Panc1 (cell line): ENCODE data around the gene COL1A1. TPM values are rescaled to one million over a fixed set of nuclear protein-coding genes. Genes with fewer than 3 reads are reported as not detected.

ENCODE experiments used
- ATAC-seq: fragments of 200-7000 bp; cut with Tn5 transposase; 2 replicates; pipeline ENCODE4 v1.9.1; 2020; ENCODE audit warnings: mild to moderate bottlenecking, moderate library complexity
- BruUV-seq: library from RNA; stranded (reverse); fragments of 400-500 nt; replicated peaks from 2 replicates; lab custom pipeline; 2021; lab: Mats Ljungman, UMichigan
- CTCF ChIA-PET: fragments of 300-600 bp; sonication (Branson Sonifier 250); formaldehyde crosslinking; loops from one replicate; lab custom pipeline; 2022; ENCODE audit warnings: antibody characterized with exemption; lab: Charles Lee
- POLR2A ChIA-PET: fragments of 300-600 bp; sonication (Branson Sonifier 250); formaldehyde crosslinking; loops from one replicate; lab custom pipeline; 2022; ENCODE audit warnings: antibody characterized with exemption; lab: Charles Lee
- DNase-seq: peaks from one replicate; pipeline ENCODE4 v3.0.0-alpha.2; 2010; ENCODE audit warnings: low read depth, low spot score
- H3K27ac ChIP-seq: 2 replicates; pipeline ENCODE4 v1.5.1; 2011; ENCODE audit warnings: mild to moderate bottlenecking, low read length, inconsistent platforms
- H3K27me3 ChIP-seq: fragments of 200-500 bp; sonication (Bioruptor generic); 2 replicates; pipeline ENCODE4 v1.6.0; 2014; ENCODE audit warnings: low read length, inconsistent platforms; ENCODE audit not compliant: control insufficient read depth, insufficient read depth
- H3K36me3 ChIP-seq: fragments of 200-500 bp; sonication (Bioruptor generic); 2 replicates; pipeline ENCODE4 v1.5.1; 2014; ENCODE audit warnings: inconsistent platforms, mild to moderate bottlenecking, low read length, moderate library complexity; ENCODE audit not compliant: control insufficient read depth, insufficient read depth
- H3K4me1 ChIP-seq: 2 replicates; pipeline ENCODE4 v1.5.1; 2011; ENCODE audit warnings: inconsistent platforms, mild to moderate bottlenecking, low read length, moderate library complexity; ENCODE audit not compliant: control insufficient read depth, insufficient read depth
- H3K4me3 ChIP-seq, 2 experiments: 2 replicates each; pipeline ENCODE4 v1.5.1; 2011 to 2012; ENCODE audit warnings: low read depth in 2 of 2, low read length in 2 of 2, mild to moderate bottlenecking in 2 of 2, inconsistent platforms in 1 of 2, moderate library complexity in 1 of 2
- H3K9me3 ChIP-seq: fragments of 200-500 bp; sonication (Bioruptor generic); 2 replicates; pipeline ENCODE4 v1.5.1; 2014; ENCODE audit warnings: low read depth, mild to moderate bottlenecking, inconsistent platforms, low read length, moderate library complexity; ENCODE audit not compliant: control insufficient read depth, insufficient read depth
- POLR2AphosphoS5 ChIP-seq: IDR thresholded peaks from 2 replicates; pipeline ENCODE4 v1.6.1; 2012; ENCODE audit warnings: mild to moderate bottlenecking, low read depth, low read length, moderate library complexity
- SIN3A ChIP-seq: IDR thresholded peaks from 2 replicates; pipeline ENCODE4 v1.6.1; 2012; ENCODE audit warnings: low read depth, mild to moderate bottlenecking, low read length, moderate library complexity, borderline replicate concordance; ENCODE audit not compliant: insufficient read depth
- TCF7L2 ChIP-seq: IDR thresholded peaks from 2 replicates; pipeline ENCODE4 v1.6.1; 2011; ENCODE audit warnings: mild to moderate bottlenecking, low read depth, low read length, inconsistent platforms
- in situ Hi-C: cut with HindIII; loops from 2 replicates; pipeline ENCODE4 v1.10.0; 2016; ENCODE audit warnings: low sequenced_read_pairs, low pct_unique_long_range_greater_than_20kb
- intact Hi-C: fragments of 100-400 bp; cut with micrococcal nuclease; formaldehyde crosslinking; loops from one replicate; pipeline ENCODE4 v1.10.0; 2022; ENCODE audit not compliant: unreplicated experiment
- total RNA-seq: library from RNA; stranded (reverse); gene quantifications from one replicate; pipeline ENCODE4 v1.2.1, GENCODE V29; 2021; ENCODE audit not compliant: unreplicated experiment
- TF ChIP-seq, protein P1 (sequence below): fragments of 450-650 bp; IDR thresholded peaks from 2 replicates; pipeline ENCODE4 v1.5.1; 2017; ENCODE audit warnings: mild to moderate bottlenecking
- TF ChIP-seq, protein P2 (sequence below), 2 experiments: IDR thresholded peaks; 2 replicates each; pipeline ENCODE4 v1.6.1; 2011 to 2012; ENCODE audit warnings: low read depth in 2 of 2, control low read depth in 1 of 2, low read length in 1 of 2, mild to moderate bottlenecking in 1 of 2, moderate library complexity in 1 of 2; ENCODE audit not compliant: insufficient read depth in 1 of 2

COL1A1 gene
- total RNA-seq, 1 experiment from 2014 or later, result 52.7 TPM

DNA sequence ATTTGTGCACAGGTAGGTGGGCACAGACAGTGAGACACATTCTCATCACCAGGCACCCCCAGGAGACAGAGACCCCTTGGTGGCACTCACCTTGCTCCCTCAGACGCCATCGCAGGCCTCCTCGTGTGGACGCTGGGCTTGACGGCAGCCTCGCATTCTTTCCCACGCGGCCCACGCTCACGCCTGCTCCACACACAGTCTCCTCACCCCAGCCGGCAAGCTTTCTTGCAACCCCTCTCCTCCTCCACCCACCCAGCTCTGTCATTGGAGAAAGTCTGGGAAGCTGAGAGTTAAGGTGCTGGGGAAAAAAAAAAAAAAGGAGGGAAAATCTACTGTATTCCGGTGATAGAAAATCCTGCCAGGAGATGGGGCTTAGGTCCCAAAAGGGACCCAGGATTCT lies 20.8 kb downstream of the COL1A1 start:
- DNase-seq (no peak), ATAC-seq (no peak)
- BruUV-seq, result no TSS peak
- H3K4me3 ChIP-seq, result no peak overlapping the region
- peaks cover 40% of the 10 kb centered on the region for H3K4me1 ChIP-seq
- intact Hi-C loops, result no loop called here
- H3K27me3 ChIP-seq, result no peaks in the 10 kb centered on the region
- H3K9me3 ChIP-seq, result no peaks in the 10 kb centered on the region
- POLR2A ChIA-PET, result no interaction called here
- in situ Hi-C loops, result no loop called here
- TF ChIP-seq, protein P1, sequence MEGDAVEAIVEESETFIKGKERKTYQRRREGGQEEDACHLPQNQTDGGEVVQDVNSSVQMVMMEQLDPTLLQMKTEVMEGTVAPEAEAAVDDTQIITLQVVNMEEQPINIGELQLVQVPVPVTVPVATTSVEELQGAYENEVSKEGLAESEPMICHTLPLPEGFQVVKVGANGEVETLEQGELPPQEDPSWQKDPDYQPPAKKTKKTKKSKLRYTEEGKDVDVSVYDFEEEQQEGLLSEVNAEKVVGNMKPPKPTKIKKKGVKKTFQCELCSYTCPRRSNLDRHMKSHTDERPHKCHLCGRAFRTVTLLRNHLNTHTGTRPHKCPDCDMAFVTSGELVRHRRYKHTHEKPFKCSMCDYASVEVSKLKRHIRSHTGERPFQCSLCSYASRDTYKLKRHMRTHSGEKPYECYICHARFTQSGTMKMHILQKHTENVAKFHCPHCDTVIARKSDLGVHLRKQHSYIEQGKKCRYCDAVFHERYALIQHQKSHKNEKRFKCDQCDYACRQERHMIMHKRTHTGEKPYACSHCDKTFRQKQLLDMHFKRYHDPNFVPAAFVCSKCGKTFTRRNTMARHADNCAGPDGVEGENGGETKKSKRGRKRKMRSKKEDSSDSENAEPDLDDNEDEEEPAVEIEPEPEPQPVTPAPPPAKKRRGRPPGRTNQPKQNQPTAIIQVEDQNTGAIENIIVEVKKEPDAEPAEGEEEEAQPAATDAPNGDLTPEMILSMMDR, result no peak
- TF ChIP-seq SIN3A (no peak), POLR2AphosphoS5 (no peak), TCF7L2 (no peak)
- TF ChIP-seq, protein P2, sequence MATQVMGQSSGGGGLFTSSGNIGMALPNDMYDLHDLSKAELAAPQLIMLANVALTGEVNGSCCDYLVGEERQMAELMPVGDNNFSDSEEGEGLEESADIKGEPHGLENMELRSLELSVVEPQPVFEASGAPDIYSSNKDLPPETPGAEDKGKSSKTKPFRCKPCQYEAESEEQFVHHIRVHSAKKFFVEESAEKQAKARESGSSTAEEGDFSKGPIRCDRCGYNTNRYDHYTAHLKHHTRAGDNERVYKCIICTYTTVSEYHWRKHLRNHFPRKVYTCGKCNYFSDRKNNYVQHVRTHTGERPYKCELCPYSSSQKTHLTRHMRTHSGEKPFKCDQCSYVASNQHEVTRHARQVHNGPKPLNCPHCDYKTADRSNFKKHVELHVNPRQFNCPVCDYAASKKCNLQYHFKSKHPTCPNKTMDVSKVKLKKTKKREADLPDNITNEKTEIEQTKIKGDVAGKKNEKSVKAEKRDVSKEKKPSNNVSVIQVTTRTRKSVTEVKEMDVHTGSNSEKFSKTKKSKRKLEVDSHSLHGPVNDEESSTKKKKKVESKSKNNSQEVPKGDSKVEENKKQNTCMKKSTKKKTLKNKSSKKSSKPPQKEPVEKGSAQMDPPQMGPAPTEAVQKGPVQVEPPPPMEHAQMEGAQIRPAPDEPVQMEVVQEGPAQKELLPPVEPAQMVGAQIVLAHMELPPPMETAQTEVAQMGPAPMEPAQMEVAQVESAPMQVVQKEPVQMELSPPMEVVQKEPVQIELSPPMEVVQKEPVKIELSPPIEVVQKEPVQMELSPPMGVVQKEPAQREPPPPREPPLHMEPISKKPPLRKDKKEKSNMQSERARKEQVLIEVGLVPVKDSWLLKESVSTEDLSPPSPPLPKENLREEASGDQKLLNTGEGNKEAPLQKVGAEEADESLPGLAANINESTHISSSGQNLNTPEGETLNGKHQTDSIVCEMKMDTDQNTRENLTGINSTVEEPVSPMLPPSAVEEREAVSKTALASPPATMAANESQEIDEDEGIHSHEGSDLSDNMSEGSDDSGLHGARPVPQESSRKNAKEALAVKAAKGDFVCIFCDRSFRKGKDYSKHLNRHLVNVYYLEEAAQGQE (IDR thresholded peaks at IDR 0.05; ENCODE audit: insufficient read depth in 1 of 2, low read depth in 2 of 2, low read length in 1 of 2), result no peak
- CTCF ChIA-PET, result no interaction called here
- H3K36me3 ChIP-seq, result no peaks in the 10 kb centered on the region
- no peak overlapping the region for H3K27ac ChIP-seq

DNA sequence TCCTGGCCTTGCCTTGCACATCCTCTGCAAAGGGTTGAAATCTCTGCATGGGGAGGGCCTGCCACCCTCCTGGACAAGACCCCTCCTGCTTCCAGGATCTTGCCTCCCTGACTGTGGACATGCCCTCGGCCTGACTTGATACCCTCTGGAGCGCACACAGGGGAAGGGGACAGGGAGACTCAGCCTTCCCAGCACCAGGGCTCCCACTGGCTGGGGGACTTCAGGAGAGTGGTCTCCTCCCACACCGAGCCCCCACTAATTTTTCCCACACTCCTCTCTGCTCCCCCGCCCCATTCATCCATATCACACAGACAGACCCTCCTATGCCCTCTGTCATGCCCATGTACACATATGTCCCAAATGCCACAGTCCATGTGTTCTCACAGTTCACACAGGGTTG lies 21.3 kb downstream of the COL1A1 start:
- in situ Hi-C loops, result no loop called here
- no peak overlapping the region for H3K27ac ChIP-seq

More for the DNA sequence above, 21.3 kb downstream of the COL1A1 start:
- no peak for ATAC-seq
- no peaks in the 10 kb centered on the region for H3K36me3 ChIP-seq
- TF ChIP-seq SIN3A (no peak), POLR2AphosphoS5 (no peak), TCF7L2 (no peak)
- TF ChIP-seq, protein P1, result no peak
- TF ChIP-seq, protein P2 (IDR thresholded peaks at IDR 0.05; ENCODE audit: insufficient read depth in 1 of 2, low read depth in 2 of 2, low read length in 1 of 2), result no peak
- no peak for DNase-seq
- H3K4me1 ChIP-seq, result peaks cover 42% of the 10 kb centered on the region
- no TSS peak for BruUV-seq
- H3K27me3 ChIP-seq, result no peaks in the 10 kb centered on the region
- POLR2A ChIA-PET, result no interaction called here
- CTCF ChIA-PET, result no interaction called here
- no peak overlapping the region for H3K4me3 ChIP-seq
- H3K9me3 ChIP-seq, result no peaks in the 10 kb centered on the region
- intact Hi-C loops, result no loop called here
